H9 (cell line): ENCODE measurements around the gene ADCY5. TPM values are rescaled to one million over a fixed set of nuclear protein-coding genes. Genes with fewer than 3 reads are reported as not detected.

ENCODE experiments used
- DNase-seq: peaks from one replicate; pipeline ENCODE4 v3.0.0-alpha.2; 2017
- H2AFZ ChIP-seq: one replicate; pipeline ENCODE4 v1.6.1; 2013; ENCODE audit warnings: mild to moderate bottlenecking, low read length, control low read depth, moderate library complexity
- H2AK5ac ChIP-seq: 2 replicates; pipeline ENCODE4 v1.6.1; 2013; ENCODE audit warnings: low read length, control low read depth, mixed read lengths; ENCODE audit not compliant: insufficient read length
- H2BK120ac ChIP-seq: one replicate; pipeline ENCODE4 v1.6.1; 2013; ENCODE audit warnings: low read depth, mild to moderate bottlenecking, low read length, control low read depth, inconsistent platforms; ENCODE audit not compliant: poor library complexity, severe bottlenecking
- H2BK12ac ChIP-seq: 2 replicates; pipeline ENCODE4 v1.6.1; 2013; ENCODE audit warnings: low read length, control low read depth, mixed read lengths, low read depth; ENCODE audit not compliant: insufficient read length
- H2BK15ac ChIP-seq: 2 replicates; pipeline ENCODE4 v1.6.1; 2013; ENCODE audit warnings: low read depth, low read length, control low read depth
- H2BK20ac ChIP-seq: one replicate; pipeline ENCODE4 v1.6.1; 2013; ENCODE audit warnings: low read depth, mild to moderate bottlenecking, low read length, control low read depth, inconsistent platforms; ENCODE audit not compliant: poor library complexity, severe bottlenecking
- H2BK5ac ChIP-seq: 2 replicates; pipeline ENCODE4 v1.6.1; 2013; ENCODE audit warnings: low read length, control low read depth, mixed read lengths; ENCODE audit not compliant: insufficient read length
- H3K14ac ChIP-seq: 2 replicates; pipeline ENCODE4 v1.6.1; 2013; ENCODE audit warnings: low read length, control low read depth; ENCODE audit not compliant: insufficient read depth
- H3K18ac ChIP-seq: 2 replicates; pipeline ENCODE4 v1.6.1; 2013; ENCODE audit warnings: low read depth, mild to moderate bottlenecking, mixed read lengths, low read length, control low read depth; ENCODE audit not compliant: insufficient read length
- H3K23ac ChIP-seq: 2 replicates; pipeline ENCODE4 v1.6.1; 2013; ENCODE audit warnings: low read length, control low read depth, mixed read lengths, low read depth; ENCODE audit not compliant: insufficient read length
- H3K23me2 ChIP-seq: 2 replicates; pipeline ENCODE4 v1.6.1; 2013; ENCODE audit warnings: low read depth, mild to moderate bottlenecking, mixed read lengths, low read length, control low read depth; ENCODE audit not compliant: insufficient read length, poor library complexity, severe bottlenecking
- H3K27ac ChIP-seq: 2 replicates; pipeline ENCODE4 v1.5.1; 2013; ENCODE audit warnings: low read length, control low read depth, mixed read lengths, low read depth; ENCODE audit not compliant: insufficient read length
- H3K27me3 ChIP-seq: 2 replicates; pipeline ENCODE4 v1.6.1; 2013; ENCODE audit warnings: low read length, control low read depth, inconsistent platforms; ENCODE audit not compliant: insufficient read depth
- H3K4ac ChIP-seq: 2 replicates; pipeline ENCODE4 v1.6.1; 2013; ENCODE audit warnings: low read depth, mild to moderate bottlenecking, control low read depth, inconsistent platforms, low read length, moderate library complexity
- H3K4me1 ChIP-seq: 2 replicates; pipeline ENCODE4 v1.6.1; 2013; ENCODE audit warnings: low read length, control low read depth, inconsistent platforms; ENCODE audit not compliant: insufficient read depth
- H3K4me2 ChIP-seq: 2 replicates; pipeline ENCODE4 v1.6.1; 2013; ENCODE audit warnings: low read length, control low read depth, mixed read lengths; ENCODE audit not compliant: insufficient read length, insufficient read depth
- H3K56ac ChIP-seq: 2 replicates; pipeline ENCODE4 v1.6.1; 2013; ENCODE audit warnings: low read depth, mild to moderate bottlenecking, mixed read lengths, low read length, control low read depth; ENCODE audit not compliant: insufficient read length
- H3K79me1 ChIP-seq: 2 replicates; pipeline ENCODE4 v1.6.1; 2013; ENCODE audit warnings: low read depth, mild to moderate bottlenecking, moderate library complexity, low read length, control low read depth, inconsistent platforms; ENCODE audit not compliant: insufficient read depth, poor library complexity, severe bottlenecking
- H3K79me2 ChIP-seq: 2 replicates; pipeline ENCODE4 v1.6.1; 2013; ENCODE audit warnings: low read length, control low read depth, inconsistent platforms; ENCODE audit not compliant: insufficient read depth
- H3K9ac ChIP-seq: 2 replicates; pipeline ENCODE4 v1.6.1; 2013; ENCODE audit warnings: low read length, control low read depth, mixed read lengths; ENCODE audit not compliant: insufficient read length; ENCODE audit errors: extremely low read depth
- H3K9me3 ChIP-seq: one replicate; pipeline ENCODE4 v1.6.1; 2013; ENCODE audit warnings: low read depth, low read length, inconsistent platforms; ENCODE audit not compliant: control insufficient read depth
- H3T11ph ChIP-seq: one replicate; pipeline ENCODE4 v1.6.1; 2013; ENCODE audit warnings: mild to moderate bottlenecking, low read length, control low read depth, inconsistent platforms
- H4K20me1 ChIP-seq: one replicate; pipeline ENCODE4 v1.6.1; 2013; ENCODE audit not compliant: control insufficient read depth, insufficient read length, insufficient read depth
- H4K5ac ChIP-seq: 2 replicates; pipeline ENCODE4 v1.6.1; 2013; ENCODE audit warnings: low read depth, mild to moderate bottlenecking, mixed read lengths, low read length, control low read depth; ENCODE audit not compliant: insufficient read length
- H4K8ac ChIP-seq: replicated peaks from 2 replicates; pipeline ENCODE4 v1.6.1; 2013; ENCODE audit warnings: low read length, control low read depth, mixed read lengths, low read depth; ENCODE audit not compliant: insufficient read length
- H4K91ac ChIP-seq: 2 replicates; pipeline ENCODE4 v1.6.1; 2013; ENCODE audit warnings: low read depth, mild to moderate bottlenecking, moderate library complexity, mixed read lengths, low read length, control low read depth; ENCODE audit not compliant: insufficient read length
- H3K27ac Mint-ChIP-seq, 3 experiments: 2 replicates in 2 of 3; 3 replicates in 1 of 3; pipeline ENCODE4 v1.8.0; 2020 to 2021; ENCODE audit warnings: mixed read lengths in 3 of 3, mild to moderate bottlenecking in 1 of 3, moderate library complexity in 1 of 3
- H3K27me3 Mint-ChIP-seq: 2 replicates; pipeline ENCODE4 v1.8.0; 2021; ENCODE audit warnings: low read depth, mild to moderate bottlenecking, moderate library complexity, mixed read lengths
- H3K36me3 Mint-ChIP-seq, 3 experiments: 2 replicates in 2 of 3; 3 replicates in 1 of 3; pipeline ENCODE4 v1.8.0; 2020 to 2021; ENCODE audit warnings: low read depth in 3 of 3, mixed read lengths in 3 of 3; ENCODE audit not compliant: insufficient read depth in 1 of 3
- H3K4me1 Mint-ChIP-seq, 2 experiments: 2 replicates each; pipeline ENCODE4 v1.8.0; 2020; ENCODE audit warnings: mixed read lengths in 2 of 2
- H3K4me3 Mint-ChIP-seq, 2 experiments: 2 replicates in 1 of 2; 3 replicates in 1 of 2; pipeline ENCODE4 v1.8.0; 2020 to 2021; ENCODE audit warnings: mild to moderate bottlenecking in 2 of 2, mixed read lengths in 2 of 2, moderate library complexity in 1 of 2
- H3K9me3 Mint-ChIP-seq, 2 experiments: 2 replicates in 1 of 2; 3 replicates in 1 of 2; pipeline ENCODE4 v1.8.0; 2020; ENCODE audit warnings: mild to moderate bottlenecking in 2 of 2, mixed read lengths in 2 of 2, moderate library complexity in 1 of 2
- WGBS: extraction: QIAGEN DNeasy Blood & Tissue Kit; methylation state at CpG from one replicate; pipeline ENCODE4 v1.1.7; 2013; ENCODE audit warnings: missing lambda C conversion rate, low lambda C conversion rate, mixed read lengths; ENCODE audit not compliant: insufficient read length; ENCODE audit errors: extremely low coverage; 5-methylcytosine and 5-hydroxymethylcytosine counted together
- total RNA-seq: library from RNA; stranded (reverse); gene quantifications from 2 replicates; pipeline ENCODE4 v1.2.1, GENCODE V29; 2021
- TF ChIP-seq, protein P1 (sequence below): fragments of 200-600 bp; sonication (generic); conservative IDR thresholded peaks from 3 replicates; pipeline ENCODE4 v1.8.0; 2021; ENCODE audit warnings: antibody characterized with exemption, mild to moderate bottlenecking

The ADCY5 gene
- total RNA-seq, 1 experiment from 2014 or later = 5.0 TPM

GRCh38 chr3:123301331-123302184, 147.3 kb downstream of the ADCY5 start:
- H2AFZ ChIP-seq = no peak overlapping the region
- no peak for DNase-seq
- no peak overlapping the region for H2BK20ac ChIP-seq
- no peaks in the 10 kb centered on the region for H3K9me3 ChIP-seq
- Mint-ChIP-seq H3K27ac (no peak overlapping the region), H3K4me3 (no peak overlapping the region), H3K9me3 (no peaks in the 10 kb centered on the region; a peak in 1 of 5 replicates), H3K36me3 (peaks cover 14 to 24% (median 15%) of the 10 kb centered on the region in 3 experiments), H3K27me3 (no peaks in the 10 kb centered on the region), H3K4me1 (no peaks in the 10 kb centered on the region)
- H3K27me3 ChIP-seq = no peaks in the 10 kb centered on the region
- H3K4ac ChIP-seq = no peak overlapping the region
- H3K79me2 ChIP-seq = no peaks in the 10 kb centered on the region
- TF ChIP-seq, protein P1, sequence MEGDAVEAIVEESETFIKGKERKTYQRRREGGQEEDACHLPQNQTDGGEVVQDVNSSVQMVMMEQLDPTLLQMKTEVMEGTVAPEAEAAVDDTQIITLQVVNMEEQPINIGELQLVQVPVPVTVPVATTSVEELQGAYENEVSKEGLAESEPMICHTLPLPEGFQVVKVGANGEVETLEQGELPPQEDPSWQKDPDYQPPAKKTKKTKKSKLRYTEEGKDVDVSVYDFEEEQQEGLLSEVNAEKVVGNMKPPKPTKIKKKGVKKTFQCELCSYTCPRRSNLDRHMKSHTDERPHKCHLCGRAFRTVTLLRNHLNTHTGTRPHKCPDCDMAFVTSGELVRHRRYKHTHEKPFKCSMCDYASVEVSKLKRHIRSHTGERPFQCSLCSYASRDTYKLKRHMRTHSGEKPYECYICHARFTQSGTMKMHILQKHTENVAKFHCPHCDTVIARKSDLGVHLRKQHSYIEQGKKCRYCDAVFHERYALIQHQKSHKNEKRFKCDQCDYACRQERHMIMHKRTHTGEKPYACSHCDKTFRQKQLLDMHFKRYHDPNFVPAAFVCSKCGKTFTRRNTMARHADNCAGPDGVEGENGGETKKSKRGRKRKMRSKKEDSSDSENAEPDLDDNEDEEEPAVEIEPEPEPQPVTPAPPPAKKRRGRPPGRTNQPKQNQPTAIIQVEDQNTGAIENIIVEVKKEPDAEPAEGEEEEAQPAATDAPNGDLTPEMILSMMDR = no peak
- no peaks in the 10 kb centered on the region for H3K79me1 ChIP-seq
- no peak overlapping the region for H4K91ac ChIP-seq
- H3K14ac ChIP-seq = no peak overlapping the region
- H2BK12ac ChIP-seq = no peak overlapping the region
- no CpG with 5 or more reads among the region's 4 CpGs for WGBS
- no peak overlapping the region for H3K56ac ChIP-seq
- no peak overlapping the region for H2BK5ac ChIP-seq
- no peak overlapping the region for H3K4me2 ChIP-seq
- H4K8ac ChIP-seq = no peak overlapping the region
- no peaks in the 10 kb centered on the region for H3K23me2 ChIP-seq
- no peak overlapping the region for H3T11ph ChIP-seq
- H3K9ac ChIP-seq = no peak overlapping the region
- H2BK120ac ChIP-seq = no peak overlapping the region
- peaks cover 2% of the 10 kb centered on the region for H4K20me1 ChIP-seq
- H3K18ac ChIP-seq = no peak overlapping the region
- H2AK5ac ChIP-seq = no peak overlapping the region
- no peaks in the 10 kb centered on the region for H3K4me1 ChIP-seq
- H3K27ac ChIP-seq = no peak overlapping the region
- no peak overlapping the region for H3K23ac ChIP-seq
- no peak overlapping the region for H4K5ac ChIP-seq
- no peak overlapping the region for H2BK15ac ChIP-seq
